ENCODE measurements around the gene PTGES3L.
A peak's percentile ranks its signal among the peaks of the same experiment; 100 is the strongest.
"Not testable (repeated sequence)": the region's sequence is repeated elsewhere in the genome, so short reads cannot be mapped to it uniquely, and the experiment has no call there.

PTGES3L gene

DNA sequence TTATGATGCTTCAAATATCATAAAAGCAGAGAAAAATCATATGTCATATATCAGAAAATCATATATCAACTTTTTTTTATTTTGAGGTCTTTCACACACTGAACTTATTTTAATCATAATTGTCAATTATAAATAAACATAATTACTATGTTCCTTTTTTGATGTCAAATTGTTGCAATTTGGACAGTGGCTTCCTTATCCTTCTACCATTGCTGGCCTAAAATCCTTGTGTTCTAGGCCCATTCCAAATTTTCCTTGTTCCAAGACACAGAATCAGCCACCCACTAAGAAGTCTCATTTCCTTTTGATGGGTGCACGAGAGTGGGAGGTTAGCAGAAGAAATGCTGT is 50.4 kb downstream of the PTGES3L start:
- TF ChIP-seq, protein P1, sequence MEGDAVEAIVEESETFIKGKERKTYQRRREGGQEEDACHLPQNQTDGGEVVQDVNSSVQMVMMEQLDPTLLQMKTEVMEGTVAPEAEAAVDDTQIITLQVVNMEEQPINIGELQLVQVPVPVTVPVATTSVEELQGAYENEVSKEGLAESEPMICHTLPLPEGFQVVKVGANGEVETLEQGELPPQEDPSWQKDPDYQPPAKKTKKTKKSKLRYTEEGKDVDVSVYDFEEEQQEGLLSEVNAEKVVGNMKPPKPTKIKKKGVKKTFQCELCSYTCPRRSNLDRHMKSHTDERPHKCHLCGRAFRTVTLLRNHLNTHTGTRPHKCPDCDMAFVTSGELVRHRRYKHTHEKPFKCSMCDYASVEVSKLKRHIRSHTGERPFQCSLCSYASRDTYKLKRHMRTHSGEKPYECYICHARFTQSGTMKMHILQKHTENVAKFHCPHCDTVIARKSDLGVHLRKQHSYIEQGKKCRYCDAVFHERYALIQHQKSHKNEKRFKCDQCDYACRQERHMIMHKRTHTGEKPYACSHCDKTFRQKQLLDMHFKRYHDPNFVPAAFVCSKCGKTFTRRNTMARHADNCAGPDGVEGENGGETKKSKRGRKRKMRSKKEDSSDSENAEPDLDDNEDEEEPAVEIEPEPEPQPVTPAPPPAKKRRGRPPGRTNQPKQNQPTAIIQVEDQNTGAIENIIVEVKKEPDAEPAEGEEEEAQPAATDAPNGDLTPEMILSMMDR (IDR thresholded peaks at IDR 0.05; ENCODE audit: poor library complexity, severe bottlenecking), result peak; percentile 14
- Histone ChIP-seq H3K4me3 (ENCODE audit: severe bottlenecking) (no peak overlapping the region), H3K36me3 (ENCODE audit: low read depth) (no peaks in the 10 kb centered on the region), H3K9me3 (ENCODE audit: severe bottlenecking) (no peaks in the 10 kb centered on the region), H3K4me1 (ENCODE audit: insufficient read depth, poor library complexity, severe bottlenecking) (no peaks in the 10 kb centered on the region), H3K27me3 (ENCODE audit: insufficient read depth, poor library complexity, severe bottlenecking) (no peaks in the 10 kb centered on the region), H3K27ac (ENCODE audit: poor library complexity, severe bottlenecking) (no peak overlapping the region)
- no peak for ATAC-seq (ENCODE audit: low read depth)
- DNase-seq (ENCODE audit: low spot score), result no peak

DNA sequence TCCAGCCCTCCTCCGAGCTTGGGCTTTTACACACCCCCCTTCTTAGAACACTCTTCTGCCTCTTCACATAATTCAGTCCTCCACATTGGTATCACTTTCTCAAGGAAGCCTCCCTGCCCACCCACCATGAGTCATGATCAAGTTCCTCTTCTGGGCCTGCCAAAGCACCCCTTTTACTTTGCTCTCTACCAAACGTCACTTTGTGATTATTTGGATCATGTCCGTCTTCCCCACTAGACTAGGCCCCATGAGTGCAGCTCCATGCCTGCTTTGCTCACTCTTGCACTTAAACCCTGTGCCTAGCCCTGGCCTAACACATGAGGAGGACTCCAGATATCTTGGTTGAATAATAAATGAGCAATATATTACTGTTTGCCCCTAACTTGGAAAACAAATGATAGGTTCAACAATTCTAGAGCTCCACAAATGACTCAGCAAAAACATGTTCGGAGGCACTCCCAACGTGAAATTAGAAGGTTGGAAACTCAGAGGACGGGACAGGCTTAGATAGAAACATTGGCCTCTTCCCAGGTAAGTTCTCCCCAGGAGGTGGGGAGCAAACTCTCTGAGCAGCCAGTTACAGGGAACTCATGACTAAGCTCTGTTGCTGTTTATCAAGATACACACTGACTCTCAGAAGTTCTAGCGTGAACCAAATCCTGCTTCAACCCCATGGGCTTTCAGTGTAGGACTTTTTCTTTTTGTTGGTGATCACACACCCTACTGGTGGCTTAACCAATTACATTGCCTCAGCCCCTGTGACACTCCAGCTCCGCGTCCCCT is 51.0 kb downstream of the PTGES3L start:
- no peaks in the 10 kb centered on the region for H3K27me3 ChIP-seq (ENCODE audit: insufficient read depth, poor library complexity, severe bottlenecking)
- no peaks in the 10 kb centered on the region for H3K36me3 ChIP-seq (ENCODE audit: low read depth)
- H3K4me3 ChIP-seq (ENCODE audit: severe bottlenecking), result no peak overlapping the region
- DNase-seq (ENCODE audit: low spot score) (no peak), ATAC-seq (ENCODE audit: low read depth) (peak; percentile 70)
- no peaks in the 10 kb centered on the region for H3K9me3 ChIP-seq (ENCODE audit: severe bottlenecking)
- no peaks in the 10 kb centered on the region for H3K4me1 ChIP-seq (ENCODE audit: insufficient read depth, poor library complexity, severe bottlenecking)
- no peak overlapping the region for H3K27ac ChIP-seq (ENCODE audit: poor library complexity, severe bottlenecking)
- TF ChIP-seq, protein P1 (IDR thresholded peaks at IDR 0.05; ENCODE audit: poor library complexity, severe bottlenecking), result peak; percentile 45

DNA sequence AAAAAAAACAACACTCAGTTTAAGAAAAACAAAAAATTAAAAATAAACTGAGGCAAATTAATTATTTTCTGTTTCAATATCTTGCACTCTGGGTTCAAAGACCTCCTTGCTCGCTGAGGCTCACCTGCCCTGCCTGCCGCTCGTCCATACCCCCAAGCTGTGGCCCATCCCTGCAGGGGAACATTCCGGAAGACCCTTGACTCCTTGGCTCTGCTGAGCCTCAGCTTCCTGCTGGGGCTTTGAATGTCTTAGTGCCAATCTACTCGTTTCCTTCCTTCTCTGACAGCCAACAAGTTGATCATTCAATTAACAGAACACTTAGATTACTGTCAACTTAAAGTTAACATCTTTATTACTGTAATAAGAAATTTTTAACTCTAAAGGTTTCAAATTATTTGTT is 55.0 kb downstream of the PTGES3L start:
- no peak for DNase-seq (ENCODE audit: low spot score)
- H3K9me3 ChIP-seq (ENCODE audit: severe bottlenecking), result no peaks in the 10 kb centered on the region
- H3K36me3 ChIP-seq (ENCODE audit: low read depth), result no peaks in the 10 kb centered on the region
- no peaks in the 10 kb centered on the region for H3K27me3 ChIP-seq (ENCODE audit: insufficient read depth, poor library complexity, severe bottlenecking)
- no peaks in the 10 kb centered on the region for H3K4me1 ChIP-seq (ENCODE audit: insufficient read depth, poor library complexity, severe bottlenecking)
- no peak overlapping the region for H3K4me3 ChIP-seq (ENCODE audit: severe bottlenecking)
- ATAC-seq (ENCODE audit: low read depth), result no peak
- H3K27ac ChIP-seq (ENCODE audit: poor library complexity, severe bottlenecking), result no peak overlapping the region
- TF ChIP-seq, protein P1 (IDR thresholded peaks at IDR 0.05; ENCODE audit: poor library complexity, severe bottlenecking), result no peak

DNA sequence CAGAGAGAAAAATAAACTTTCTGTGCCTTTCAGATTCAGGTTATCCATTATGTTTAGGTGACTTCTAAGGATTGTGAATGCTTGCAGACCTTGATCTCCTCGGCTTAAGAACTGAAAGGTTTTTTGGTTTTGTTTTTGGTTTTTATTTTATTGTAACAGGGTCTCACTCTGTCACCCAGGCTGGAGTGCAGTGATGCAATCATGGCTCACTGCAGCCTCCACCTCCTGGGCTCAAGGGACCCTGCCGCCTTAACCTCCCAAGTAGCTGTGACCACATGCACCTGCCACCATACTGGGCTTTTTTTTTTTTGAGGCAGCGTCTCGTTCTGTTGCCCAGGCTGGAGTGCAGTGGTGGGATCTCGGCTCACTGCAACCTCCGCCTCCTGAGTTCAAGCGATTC is 56.4 kb downstream of the PTGES3L start:
- not testable (repeated sequence) for H3K27ac ChIP-seq (ENCODE audit: poor library complexity, severe bottlenecking); ATAC-seq (ENCODE audit: low read depth); DNase-seq (ENCODE audit: low spot score); H3K4me3 ChIP-seq (ENCODE audit: severe bottlenecking); H3K4me1 ChIP-seq (ENCODE audit: insufficient read depth, poor library complexity, severe bottlenecking); H3K9me3 ChIP-seq (ENCODE audit: severe bottlenecking); H3K27me3 ChIP-seq (ENCODE audit: insufficient read depth, poor library complexity, severe bottlenecking); H3K36me3 ChIP-seq (ENCODE audit: low read depth)

DNA sequence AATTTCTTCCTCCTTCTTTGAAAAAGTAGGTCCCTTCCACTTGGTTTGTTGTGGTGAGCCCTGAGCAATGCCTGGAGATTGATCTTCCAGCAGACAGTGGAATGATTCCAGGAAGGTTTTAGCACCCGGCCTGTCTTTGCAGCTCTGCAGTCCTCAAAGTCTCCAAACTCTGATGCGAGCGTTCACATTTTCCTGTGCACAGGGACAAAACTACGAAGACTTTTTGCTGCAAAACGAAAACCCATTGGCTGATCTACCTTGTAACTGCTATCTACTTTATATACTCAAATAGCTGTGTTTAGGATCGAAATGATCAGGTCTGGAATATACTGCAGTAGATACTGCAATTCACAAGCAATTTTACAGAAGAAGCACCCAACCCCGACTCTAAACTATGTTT is 57.6 kb downstream of the PTGES3L start:
- TF ChIP-seq, protein P1 (IDR thresholded peaks at IDR 0.05; ENCODE audit: poor library complexity, severe bottlenecking), result no peak
- no peaks in the 10 kb centered on the region for H3K9me3 ChIP-seq (ENCODE audit: severe bottlenecking)
- no peak overlapping the region for H3K27ac ChIP-seq (ENCODE audit: poor library complexity, severe bottlenecking)
- DNase-seq (ENCODE audit: low spot score) (no peak), ATAC-seq (ENCODE audit: low read depth) (no peak)
- no peak overlapping the region for H3K4me3 ChIP-seq (ENCODE audit: severe bottlenecking)
- no peaks in the 10 kb centered on the region for H3K36me3 ChIP-seq (ENCODE audit: low read depth)
- no peaks in the 10 kb centered on the region for H3K4me1 ChIP-seq (ENCODE audit: insufficient read depth, poor library complexity, severe bottlenecking)
- H3K27me3 ChIP-seq (ENCODE audit: insufficient read depth, poor library complexity, severe bottlenecking), result no peaks in the 10 kb centered on the region
